MV-4-11 (cell line): ENCODE measurements around the gene STX10.

Source experiments
- DNase-seq: peaks from one replicate; lab custom pipeline; 2025; lab: John Stamatoyannopoulos, UW

The STX10 gene

GRCh38 chr19:13100031-13100588 is 50.1 kb downstream of the STX10 start:
- DNase-seq: peak; percentile 88

- peak; percentile 83 for DNase-seq
These were observed 50.8 kb downstream of the STX10 start for GRCh38 chr19:13099073-13099999.

GRCh38 chr19:13098277-13099072 is 51.7 kb downstream of the STX10 start:
- peak; percentile 46 for DNase-seq

DNA sequence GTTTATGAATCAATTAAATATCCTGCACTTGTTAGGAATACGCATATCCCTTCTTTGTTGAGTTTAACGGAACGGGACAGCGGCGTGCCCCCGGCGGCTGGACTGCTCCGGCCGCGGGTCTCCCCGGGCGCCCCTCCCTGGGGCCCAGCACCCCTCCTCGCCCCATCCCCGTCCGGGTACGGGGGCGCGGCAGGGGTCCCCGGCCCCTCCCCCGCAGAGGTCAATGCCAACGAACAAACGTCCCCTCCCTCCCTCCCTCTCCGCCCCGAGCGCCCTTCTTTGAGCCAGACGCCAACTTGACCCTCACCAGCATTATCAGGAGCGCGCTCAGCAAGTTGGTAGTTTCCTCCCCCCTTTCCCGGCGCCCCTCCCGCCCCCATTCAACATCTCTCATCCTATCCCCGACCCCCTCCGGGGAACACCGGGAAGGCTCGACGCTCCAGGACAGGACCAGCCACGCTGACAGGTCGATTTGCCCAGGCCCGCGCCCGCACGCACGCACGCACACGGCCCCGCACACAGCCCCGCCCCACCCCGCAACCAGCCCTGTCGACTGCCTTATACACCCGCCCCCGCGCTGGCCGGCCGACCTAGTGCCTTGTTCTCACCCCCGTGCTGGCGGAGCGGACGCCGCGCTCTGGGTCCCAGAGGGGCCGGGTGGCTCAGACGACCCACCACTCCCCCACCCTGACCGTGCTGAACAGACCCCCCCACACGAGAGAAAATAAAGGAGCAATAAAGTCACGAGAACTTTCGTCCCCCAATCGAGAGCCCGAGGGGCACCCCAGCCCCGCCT is 52.5 kb downstream of the STX10 start:
- DNase-seq: no peak

DNA sequence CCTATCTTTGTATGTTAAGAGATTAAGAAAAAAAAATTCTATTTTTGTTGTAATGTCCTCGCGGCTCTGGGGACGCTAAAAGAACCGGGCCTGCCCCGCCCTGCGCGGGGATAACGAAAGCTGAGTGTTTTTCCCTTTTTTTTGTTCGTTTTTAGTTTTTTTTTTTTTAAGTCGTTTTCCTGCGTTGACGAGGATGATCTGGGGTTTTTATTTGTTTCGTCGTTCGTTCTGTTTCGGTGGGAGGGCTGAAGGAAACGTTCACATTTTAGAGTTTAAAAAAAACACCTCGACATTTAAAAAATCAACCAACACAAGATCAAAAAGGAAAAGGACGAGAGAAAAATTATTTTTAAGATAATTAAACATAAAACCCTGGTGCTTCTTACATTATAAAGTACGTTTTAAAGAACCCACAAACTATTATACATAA is 53.1 kb downstream of the STX10 start:
- peak; percentile 29 for DNase-seq

- peak; percentile 47 for DNase-seq
These were observed 53.9 kb downstream of the STX10 start for GRCh38 chr19:13095934-13096927.

- no peak for DNase-seq
These were observed 54.8 kb downstream of the STX10 start for GRCh38 chr19:13095393-13095784.

DNA sequence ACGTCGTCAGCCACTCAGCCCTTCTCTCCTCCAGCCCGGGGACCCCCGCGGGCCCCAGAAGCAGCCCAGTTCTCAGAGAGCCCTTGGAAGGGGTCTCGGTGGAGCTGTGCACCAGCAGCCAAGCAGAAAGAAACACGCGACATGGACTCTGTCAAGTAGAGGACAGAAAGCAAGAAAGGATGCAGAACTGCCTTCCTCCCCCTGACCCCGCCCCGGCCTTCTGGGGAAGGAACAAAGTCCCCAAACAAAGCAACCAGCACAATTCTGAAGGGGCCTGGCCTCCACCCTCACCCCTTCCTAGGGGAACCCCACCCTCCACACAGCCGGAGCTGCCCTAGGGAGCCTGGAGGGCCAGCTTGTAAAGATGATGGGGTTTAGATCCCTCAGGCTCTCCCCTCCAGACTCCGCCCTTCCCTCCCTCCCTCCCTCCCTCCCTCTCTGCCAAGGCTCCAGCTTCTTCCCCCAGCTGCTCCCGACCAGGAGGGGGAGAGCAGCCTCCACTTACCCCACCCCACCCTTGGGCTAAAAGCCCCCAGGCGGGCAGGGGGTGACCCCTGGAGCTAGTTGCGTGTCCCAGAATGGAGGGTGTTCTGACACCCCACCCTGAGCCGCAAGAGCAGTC is 55.3 kb downstream of the STX10 start:
- DNase-seq: no peak

DNA sequence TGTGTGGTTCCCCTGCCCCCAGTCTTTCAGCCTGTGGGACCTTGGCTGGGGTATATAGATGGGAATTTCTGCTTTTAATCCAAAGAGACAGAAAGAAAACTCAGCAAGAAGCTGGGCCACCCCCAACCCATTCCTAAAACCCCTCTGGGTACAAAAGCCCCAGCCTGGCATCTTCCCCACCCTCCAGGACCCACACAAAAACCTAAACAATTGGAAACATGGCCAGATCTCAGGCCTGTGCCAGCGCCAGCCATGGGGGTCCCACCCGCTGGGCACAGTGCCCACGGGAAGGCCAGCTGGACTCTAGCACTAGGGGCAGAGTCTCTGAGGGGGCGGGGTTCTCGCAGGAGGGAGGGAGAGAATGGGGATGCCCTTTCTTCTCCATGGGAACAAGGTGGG is 56.1 kb downstream of the STX10 start:
- DNase-seq: no peak
